ENCODE results near the gene SLC25A25.

SLC25A25 gene

DNA sequence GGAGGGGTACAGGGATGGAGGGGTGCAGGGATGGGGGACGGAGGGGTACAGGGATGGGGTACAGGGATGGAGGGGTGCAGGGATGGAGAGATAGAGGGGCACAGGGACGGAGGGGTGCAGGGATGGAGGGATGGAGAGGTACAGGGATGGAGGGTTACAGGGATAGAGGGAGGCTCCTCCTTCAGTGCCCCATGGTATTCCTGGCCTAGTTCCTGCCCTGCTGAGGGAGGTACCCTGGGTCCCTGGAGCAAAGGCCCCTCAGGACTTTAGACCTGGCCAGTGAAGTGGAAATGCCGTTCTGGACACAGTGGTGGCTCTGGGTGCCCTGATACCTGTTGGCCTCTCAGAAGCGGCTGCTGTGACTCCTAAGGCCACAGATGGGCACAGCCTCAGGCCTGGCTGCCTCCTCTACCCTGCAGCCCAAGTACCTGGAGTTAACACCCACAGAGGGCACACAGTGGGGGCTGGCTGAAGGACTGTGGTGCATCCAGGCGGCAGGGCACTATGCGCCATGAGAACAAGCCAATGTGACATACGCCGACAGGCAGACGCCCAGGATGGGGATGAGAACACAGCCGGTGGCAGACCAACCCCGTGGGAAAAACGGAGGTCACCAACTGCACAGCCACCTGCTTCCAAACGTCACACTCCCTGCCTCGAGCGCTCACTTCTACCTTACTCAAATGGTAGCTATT lies 51.1 kb downstream of the SLC25A25 start:
- no peaks in the 10 kb centered on the region for H3K27me3 ChIP-seq (ENCODE audit: insufficient read depth, low read length)
- no peaks in the 10 kb centered on the region for H3K9me3 ChIP-seq (ENCODE audit: low read length)
- H3K4me1 ChIP-seq (ENCODE audit: insufficient read depth, low read length): peaks cover 8% of the 10 kb centered on the region
- no peak overlapping the region for H3K4me3 ChIP-seq (ENCODE audit: low read length)
- no peak overlapping the region for H2AFZ ChIP-seq (ENCODE audit: low read depth, low read length)
- peaks cover 14% of the 10 kb centered on the region for H3K36me3 ChIP-seq (ENCODE audit: insufficient read depth, low read length)

DNA sequence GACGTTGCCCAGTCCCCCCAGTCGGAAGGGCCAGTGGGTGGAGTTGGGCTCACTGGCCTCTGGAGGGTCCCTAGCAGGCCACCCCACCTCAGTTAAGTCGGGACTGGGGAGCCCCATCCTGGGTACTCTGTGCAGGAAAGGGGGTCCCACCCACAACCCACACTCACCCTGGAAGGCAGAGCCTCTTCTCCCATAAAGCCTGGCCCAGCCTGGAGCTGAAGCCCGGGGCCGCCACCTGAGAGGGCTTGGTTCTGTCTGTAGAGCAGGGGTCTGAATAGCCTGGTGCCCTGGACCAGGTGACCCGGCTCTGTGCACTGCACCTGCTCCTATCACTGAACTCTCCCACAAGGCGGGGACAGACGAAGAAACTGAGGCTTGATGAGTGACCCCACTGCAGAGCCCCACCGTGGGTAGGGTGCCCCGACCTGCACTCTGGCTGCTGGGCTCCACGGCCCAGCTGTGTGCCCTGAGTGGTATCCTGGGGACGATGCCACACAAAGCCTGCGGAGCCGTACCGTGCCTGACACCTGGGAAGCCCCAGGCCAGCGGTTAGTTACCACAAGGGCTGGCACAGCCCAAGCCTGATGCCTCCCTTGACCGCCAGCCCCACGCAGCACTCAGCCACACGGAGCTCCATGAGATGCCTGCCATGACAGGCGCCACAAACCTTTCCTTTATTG lies 52.2 kb downstream of the SLC25A25 start:
- Histone ChIP-seq H2AFZ (ENCODE audit: low read depth, low read length) (no peak overlapping the region), H3K36me3 (ENCODE audit: insufficient read depth, low read length) (peaks cover 21% of the 10 kb centered on the region), H3K27me3 (ENCODE audit: insufficient read depth, low read length) (no peaks in the 10 kb centered on the region), H3K9me3 (ENCODE audit: low read length) (no peaks in the 10 kb centered on the region), H3K4me1 (ENCODE audit: insufficient read depth, low read length) (peaks cover 8% of the 10 kb centered on the region), H3K4me3 (ENCODE audit: low read length) (no peak overlapping the region)

DNA sequence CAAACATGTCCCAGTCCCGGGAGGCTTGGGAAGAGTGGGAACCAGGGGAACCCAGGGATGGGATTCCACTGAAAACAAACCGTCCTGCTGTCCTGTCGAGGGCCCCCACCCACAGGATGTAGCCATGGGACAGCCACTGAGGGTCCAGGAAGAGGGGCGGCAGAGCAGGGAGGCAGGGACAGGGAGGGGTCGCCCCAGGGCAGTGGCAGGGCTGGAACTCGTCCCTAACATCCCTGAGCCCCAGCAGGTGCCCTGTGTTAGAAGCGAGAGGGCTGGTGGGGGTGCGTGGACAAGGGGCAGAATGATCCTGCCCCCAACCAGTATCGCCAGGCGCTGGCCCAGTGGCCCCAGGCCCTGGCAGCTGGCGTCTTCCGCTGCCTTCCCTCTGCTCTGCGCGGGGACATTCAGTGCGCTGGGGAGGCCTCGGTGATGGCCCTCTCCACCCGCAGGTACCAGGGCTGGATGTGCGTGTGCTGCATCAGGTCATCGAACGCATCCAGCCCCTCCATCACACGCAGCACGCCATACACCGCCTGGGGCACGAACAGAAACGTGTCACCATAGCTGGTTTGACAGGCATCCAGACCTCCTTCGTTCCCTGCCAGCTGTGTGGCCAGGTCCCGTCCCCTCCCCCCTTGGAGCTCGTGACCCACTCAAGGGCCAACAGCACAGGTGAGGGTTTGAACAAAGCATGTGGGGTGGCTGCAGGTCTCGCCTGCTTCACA lies 52.9 kb downstream of the SLC25A25 start:
- H3K36me3 ChIP-seq (ENCODE audit: insufficient read depth, low read length): peaks cover 22% of the 10 kb centered on the region
- no peaks in the 10 kb centered on the region for H3K9me3 ChIP-seq (ENCODE audit: low read length)
- H3K4me3 ChIP-seq (ENCODE audit: low read length): no peak overlapping the region
- peaks cover 10% of the 10 kb centered on the region for H3K4me1 ChIP-seq (ENCODE audit: insufficient read depth, low read length)
- no peak overlapping the region for H2AFZ ChIP-seq (ENCODE audit: low read depth, low read length)
- H3K27me3 ChIP-seq (ENCODE audit: insufficient read depth, low read length): no peaks in the 10 kb centered on the region

DNA sequence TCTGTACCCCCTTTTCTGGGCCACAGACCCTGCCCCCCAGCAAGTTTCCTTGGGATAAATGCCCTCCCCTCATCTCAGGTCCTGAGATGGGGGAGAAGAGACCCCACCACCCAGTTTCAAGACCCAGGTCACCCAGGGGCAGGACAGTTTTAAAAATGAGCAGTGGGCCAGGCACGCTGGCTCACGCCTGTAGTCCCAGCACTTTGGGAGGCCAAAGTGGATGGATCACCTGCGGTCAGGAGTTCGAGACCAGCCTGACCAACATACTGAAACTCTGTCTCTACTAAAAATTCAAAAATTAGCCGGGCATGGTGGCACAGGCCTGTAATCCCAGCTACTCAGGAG lies 53.4 kb downstream of the SLC25A25 start:
- H3K4me1 ChIP-seq (ENCODE audit: insufficient read depth, low read length): peaks cover 14% of the 10 kb centered on the region
- no peaks in the 10 kb centered on the region for H3K9me3 ChIP-seq (ENCODE audit: low read length)
- no peak overlapping the region for H2AFZ ChIP-seq (ENCODE audit: low read depth, low read length)

DNA sequence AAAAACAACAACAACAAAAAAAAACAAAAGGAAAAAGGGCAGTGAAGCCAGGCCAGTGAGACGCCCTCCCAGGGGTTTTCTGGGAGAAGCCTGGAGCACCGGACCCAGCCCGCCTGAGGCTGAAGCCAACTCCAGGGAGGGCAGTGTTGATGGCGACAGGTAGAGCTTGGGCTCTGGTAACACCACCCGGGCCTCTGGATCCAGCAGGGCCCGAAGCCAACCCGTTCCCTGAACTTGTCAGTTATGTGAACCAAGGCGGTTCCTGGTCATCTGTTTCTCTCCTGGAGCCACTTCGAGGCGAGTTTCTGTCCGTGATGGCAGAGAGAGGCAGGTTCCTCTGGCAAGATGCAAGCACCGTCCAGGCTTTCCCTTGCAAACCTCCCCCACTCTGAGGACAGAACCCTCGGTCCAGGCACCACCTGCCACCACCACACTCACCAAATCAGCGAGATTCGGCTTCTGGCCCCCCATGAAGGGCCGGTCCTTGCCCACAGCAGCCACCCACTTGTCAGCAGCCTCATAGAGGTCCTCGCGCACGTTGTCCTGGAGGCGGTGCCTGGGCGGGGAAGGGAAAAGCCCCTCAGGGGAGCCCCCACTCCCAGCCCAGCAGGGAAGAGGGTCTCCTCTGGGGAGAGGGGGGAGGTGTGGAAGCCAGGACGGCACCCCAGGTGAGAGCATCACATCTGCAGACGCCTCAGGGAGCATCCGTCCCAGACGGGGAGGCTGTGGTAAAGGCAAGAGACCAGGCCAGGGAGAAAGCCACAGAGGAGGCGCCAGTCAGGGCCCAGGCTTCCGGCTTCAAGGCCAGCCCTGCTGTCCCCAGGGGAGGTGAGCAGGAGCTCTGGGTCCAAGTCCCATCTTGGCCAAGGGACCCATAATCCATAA lies 54.1 kb downstream of the SLC25A25 start:
- H3K27me3 ChIP-seq (ENCODE audit: insufficient read depth, low read length): no peaks in the 10 kb centered on the region
- H3K9me3 ChIP-seq (ENCODE audit: low read length): no peaks in the 10 kb centered on the region
- peaks cover 18% of the 10 kb centered on the region for H3K4me1 ChIP-seq (ENCODE audit: insufficient read depth, low read length)
- no peak overlapping the region for H2AFZ ChIP-seq (ENCODE audit: low read depth, low read length)
- no peak overlapping the region for H3K4me3 ChIP-seq (ENCODE audit: low read length)
- peaks cover 22% of the 10 kb centered on the region for H3K36me3 ChIP-seq (ENCODE audit: insufficient read depth, low read length)

More for the DNA sequence above, 53.4 kb downstream of the SLC25A25 start:
- Histone ChIP-seq H3K36me3 (ENCODE audit: insufficient read depth, low read length) (peaks cover 22% of the 10 kb centered on the region), H3K4me3 (ENCODE audit: low read length) (no peak overlapping the region), H3K27me3 (ENCODE audit: insufficient read depth, low read length) (no peaks in the 10 kb centered on the region)

DNA sequence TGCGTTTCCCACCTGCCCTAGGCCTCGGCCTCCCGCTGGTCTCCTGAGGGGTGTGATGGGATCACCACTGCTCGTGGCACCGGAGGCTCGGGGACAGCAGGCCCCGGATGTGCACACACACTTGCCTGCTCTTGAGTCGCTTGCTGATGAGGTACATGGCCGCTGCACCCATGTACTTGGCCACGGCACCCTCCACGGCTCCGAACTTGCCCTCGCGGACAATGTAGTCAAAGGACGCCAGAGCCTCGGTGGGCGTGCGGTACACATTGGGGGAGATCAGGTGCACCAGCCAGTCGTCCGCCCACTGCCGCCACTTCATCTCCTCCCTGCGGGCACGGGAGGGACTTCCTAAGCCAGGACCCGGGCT lies 54.8 kb downstream of the SLC25A25 start:
- Histone ChIP-seq H3K4me3 (ENCODE audit: low read length) (no peak overlapping the region), H3K4me1 (ENCODE audit: insufficient read depth, low read length) (peaks cover 17% of the 10 kb centered on the region), H3K27me3 (ENCODE audit: insufficient read depth, low read length) (no peaks in the 10 kb centered on the region), H3K9me3 (ENCODE audit: low read length) (no peaks in the 10 kb centered on the region), H2AFZ (ENCODE audit: low read depth, low read length) (no peak overlapping the region), H3K36me3 (ENCODE audit: insufficient read depth, low read length) (peaks cover 22% of the 10 kb centered on the region)

DNA sequence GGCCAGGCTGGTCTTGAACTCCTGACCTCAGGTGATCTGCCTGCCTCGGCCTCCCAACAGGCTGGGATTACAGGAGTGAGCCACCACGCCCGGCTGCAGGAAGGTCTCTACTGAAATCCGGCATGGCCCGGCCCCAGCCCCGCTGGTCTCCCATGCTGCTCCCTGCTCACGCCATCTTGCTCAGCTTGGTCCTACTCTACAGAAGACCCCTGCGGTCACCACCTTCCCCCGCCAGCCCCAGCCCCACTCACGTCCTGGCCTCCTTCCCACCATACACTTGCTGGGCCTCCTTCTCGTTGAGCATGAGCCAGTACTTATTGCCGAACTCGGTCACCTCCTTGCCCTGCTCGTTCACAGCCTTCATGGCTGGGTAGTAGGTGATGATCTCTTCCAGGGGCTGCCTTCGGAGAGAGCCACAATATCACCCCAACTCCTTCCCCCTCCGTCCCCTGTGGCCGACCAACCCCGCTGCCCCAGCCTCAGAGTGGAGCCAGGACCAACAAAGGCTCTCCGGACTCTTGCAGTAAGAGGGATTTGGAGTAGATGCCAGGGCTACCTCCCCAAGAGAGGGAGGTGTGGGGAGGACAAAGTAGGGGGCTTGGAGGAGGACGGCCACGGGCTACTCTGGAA lies 55.5 kb downstream of the SLC25A25 start:
- peaks cover 10% of the 10 kb centered on the region for H3K4me1 ChIP-seq (ENCODE audit: insufficient read depth, low read length)
- peaks cover 22% of the 10 kb centered on the region for H3K36me3 ChIP-seq (ENCODE audit: insufficient read depth, low read length)
- H3K27me3 ChIP-seq (ENCODE audit: insufficient read depth, low read length): no peaks in the 10 kb centered on the region
- H3K9me3 ChIP-seq (ENCODE audit: low read length): no peaks in the 10 kb centered on the region
- no peak overlapping the region for H3K4me3 ChIP-seq (ENCODE audit: low read length)
- no peak overlapping the region for H2AFZ ChIP-seq (ENCODE audit: low read depth, low read length)

DNA sequence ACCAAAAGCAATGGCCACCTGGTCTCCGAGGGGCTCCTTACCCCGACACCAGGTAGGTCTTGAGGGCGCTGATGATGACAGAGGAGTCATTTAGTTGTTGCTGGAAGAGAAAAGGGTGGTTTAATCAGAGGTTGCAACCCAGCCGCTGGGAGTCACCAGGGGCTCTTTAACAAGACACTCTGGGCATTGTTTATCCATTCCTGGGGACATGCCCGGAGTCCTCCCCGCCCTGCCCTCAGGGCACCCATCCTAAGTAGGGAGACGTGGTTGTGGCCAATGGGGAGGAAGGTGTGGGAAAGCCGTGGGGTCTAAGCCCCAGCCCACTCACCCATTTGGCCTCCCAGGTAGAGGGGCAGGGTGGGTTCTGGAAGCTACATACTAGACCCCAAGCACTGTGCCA lies 56.4 kb downstream of the SLC25A25 start:
- peaks cover 10% of the 10 kb centered on the region for H3K4me1 ChIP-seq (ENCODE audit: insufficient read depth, low read length)
- no peaks in the 10 kb centered on the region for H3K9me3 ChIP-seq (ENCODE audit: low read length)
- H2AFZ ChIP-seq (ENCODE audit: low read depth, low read length): no peak overlapping the region
- no peak overlapping the region for H3K4me3 ChIP-seq (ENCODE audit: low read length)
- no peaks in the 10 kb centered on the region for H3K27me3 ChIP-seq (ENCODE audit: insufficient read depth, low read length)
- H3K36me3 ChIP-seq (ENCODE audit: insufficient read depth, low read length): peaks cover 22% of the 10 kb centered on the region

DNA sequence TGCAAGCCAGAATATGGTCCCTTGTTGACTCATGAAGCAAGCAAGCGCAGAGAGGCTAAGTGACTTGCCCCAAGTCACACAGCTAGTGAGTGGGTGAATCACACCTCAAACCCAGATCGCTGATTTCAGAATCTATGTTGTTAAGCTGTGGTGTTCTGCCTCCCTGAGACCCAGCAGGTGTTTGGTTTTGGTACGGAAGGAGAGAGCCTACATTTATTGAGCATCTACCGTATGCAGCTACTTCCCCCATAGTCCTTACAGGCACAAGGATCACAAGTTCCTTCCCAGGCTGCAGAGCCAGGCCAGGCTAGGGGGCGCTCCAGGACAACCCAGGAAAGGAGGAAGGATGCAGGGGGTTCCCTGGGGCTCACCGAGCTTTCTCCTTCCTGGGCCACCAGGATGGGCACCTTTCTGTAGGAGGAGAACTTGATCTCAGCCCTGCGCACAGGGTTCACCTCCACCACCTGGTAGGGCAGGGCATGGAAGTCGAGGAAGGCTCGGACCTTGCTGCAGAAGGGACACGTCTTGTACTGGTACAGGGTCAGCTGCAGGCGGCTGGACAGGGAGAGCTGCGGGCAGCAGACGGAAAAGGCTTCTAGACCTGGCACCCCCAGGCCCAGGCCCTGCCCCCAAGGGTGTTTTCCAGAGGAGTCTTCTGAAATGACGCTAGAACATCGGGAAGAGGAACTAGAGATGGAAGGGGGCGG lies 57.0 kb downstream of the SLC25A25 start:
- Histone ChIP-seq H3K36me3 (ENCODE audit: insufficient read depth, low read length) (peaks cover 22% of the 10 kb centered on the region), H3K4me3 (ENCODE audit: low read length) (no peak overlapping the region), H3K27me3 (ENCODE audit: insufficient read depth, low read length) (no peaks in the 10 kb centered on the region), H3K4me1 (ENCODE audit: insufficient read depth, low read length) (peaks cover 10% of the 10 kb centered on the region), H3K9me3 (ENCODE audit: low read length) (no peaks in the 10 kb centered on the region), H2AFZ (ENCODE audit: low read depth, low read length) (no peak overlapping the region)

DNA sequence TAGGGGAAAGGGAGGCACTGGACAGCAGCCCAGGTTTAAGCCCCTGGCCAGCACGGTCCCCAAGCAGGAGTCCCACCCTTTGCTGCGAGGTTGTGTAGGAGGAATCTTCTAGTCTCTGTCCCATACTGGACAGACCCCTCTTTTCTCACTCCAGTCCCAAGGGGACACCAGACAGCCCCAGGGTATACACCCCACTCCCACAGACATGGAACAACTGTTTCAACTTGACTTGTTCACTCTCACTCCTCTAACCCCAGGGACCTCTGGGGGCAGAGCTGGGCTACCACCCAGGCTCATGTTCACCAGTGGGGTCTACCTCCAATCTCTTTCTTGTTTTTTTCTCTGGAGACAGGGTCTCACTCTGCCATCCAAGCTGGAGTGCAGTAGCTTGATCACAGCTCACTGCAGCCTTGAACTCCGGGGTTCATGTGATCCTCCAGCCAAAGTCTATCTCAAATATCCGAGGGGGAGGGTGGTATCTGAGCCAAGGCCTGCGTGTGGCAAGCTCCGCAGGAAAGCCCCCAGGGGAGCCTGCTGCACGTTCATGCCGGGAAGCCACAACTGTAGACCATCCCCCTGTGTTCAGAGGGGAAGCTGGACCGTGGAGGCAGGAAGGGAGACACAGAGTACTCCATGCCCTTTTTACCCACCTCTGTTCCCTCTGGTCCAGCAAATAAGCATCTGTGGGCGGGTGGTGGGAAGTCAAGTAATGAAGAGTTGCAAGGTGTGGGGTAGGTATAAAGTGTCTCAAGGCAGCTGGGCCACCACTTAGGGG lies 57.7 kb downstream of the SLC25A25 start:
- Histone ChIP-seq H3K9me3 (ENCODE audit: low read length) (no peaks in the 10 kb centered on the region), H3K4me1 (ENCODE audit: insufficient read depth, low read length) (peaks cover 10% of the 10 kb centered on the region), H3K27me3 (ENCODE audit: insufficient read depth, low read length) (no peaks in the 10 kb centered on the region), H3K4me3 (ENCODE audit: low read length) (no peak overlapping the region), H3K36me3 (ENCODE audit: insufficient read depth, low read length) (peaks cover 22% of the 10 kb centered on the region), H2AFZ (ENCODE audit: low read depth, low read length) (no peak overlapping the region)

DNA sequence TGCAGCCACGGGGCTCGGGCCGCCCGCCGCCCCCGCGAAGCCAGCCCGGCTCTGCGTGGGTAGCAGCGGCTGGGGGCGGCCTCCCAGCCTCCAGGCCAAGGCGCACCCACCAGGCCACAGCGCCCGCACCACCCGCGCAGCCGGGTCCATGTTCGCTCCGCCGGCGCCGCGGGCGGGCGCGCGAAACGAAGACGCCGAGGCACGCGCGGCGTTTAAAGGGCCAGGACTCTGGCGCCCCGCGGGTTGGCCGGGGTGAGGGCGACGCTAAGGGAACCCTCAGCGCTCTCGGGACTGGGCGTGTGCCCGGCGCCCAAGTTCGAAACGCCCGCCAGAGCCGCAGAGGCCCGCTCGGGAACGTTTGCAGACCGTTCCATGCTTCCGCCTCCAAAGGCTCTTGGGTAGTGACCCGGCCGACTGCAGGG lies 59.5 kb downstream of the SLC25A25 start, which contains the start of gene PTGES2:
PTGES2 (minus strand) TSS at position 162 of the 422 bp plus-strand sequence; CDS start at position 150, 12 bp downstream.
- Histone ChIP-seq H3K4me3 (ENCODE audit: low read length) (peak within 1 kb of the TSS; percentile 95), H3K36me3 (ENCODE audit: insufficient read depth, low read length) (peaks cover 10% of the 10 kb centered on the region), H3K9me3 (ENCODE audit: low read length) (no peaks in the 10 kb centered on the region), H3K27me3 (ENCODE audit: insufficient read depth, low read length) (no peaks in the 10 kb centered on the region), H3K4me1 (ENCODE audit: insufficient read depth, low read length) (peaks cover 22% of the 10 kb centered on the region), H2AFZ (ENCODE audit: low read depth, low read length) (peak within 1 kb of the TSS; percentile 99)

Data from neuron (in vitro differentiated cells).